KMS-11 (cell line): ENCODE results near the gene COL7A1.

ENCODE experiments used
- H2AFZ ChIP-seq: fragments of 200-600 bp; sonication (generic); 2 replicates; pipeline ENCODE4 v1.6.1; 2016; ENCODE audit warnings: antibody characterized with exemption, mixed run types, low read depth
- H3K27ac ChIP-seq: fragments of 200-600 bp; sonication (generic); 2 replicates; pipeline ENCODE4 v1.6.1; 2016; ENCODE audit warnings: mild to moderate bottlenecking, mixed run types
- H3K27me3 ChIP-seq: fragments of 200-600 bp; sonication (generic); 2 replicates; pipeline ENCODE4 v1.6.1; 2017; ENCODE audit warnings: mild to moderate bottlenecking, low read depth, mixed run types, moderate library complexity; ENCODE audit not compliant: insufficient read depth
- H3K36me3 ChIP-seq: fragments of 200-600 bp; sonication (generic); 2 replicates; pipeline ENCODE4 v1.6.1; 2017; ENCODE audit warnings: mild to moderate bottlenecking, mixed run types; ENCODE audit not compliant: insufficient read depth
- H3K4me1 ChIP-seq: fragments of 200-600 bp; sonication (generic); 2 replicates; pipeline ENCODE4 v1.6.1; 2016; ENCODE audit warnings: mild to moderate bottlenecking, low read depth, mixed run types; ENCODE audit not compliant: poor library complexity, severe bottlenecking
- H3K4me2 ChIP-seq: fragments of 200-600 bp; sonication (generic); 2 replicates; pipeline ENCODE4 v1.7.0; 2016; ENCODE audit warnings: mild to moderate bottlenecking, mixed run types
- H3K4me3 ChIP-seq: fragments of 200-600 bp; sonication (generic); IDR thresholded peaks from 2 replicates; pipeline ENCODE4 v1.6.1; 2017; ENCODE audit warnings: low read depth, low read length, mixed read lengths; ENCODE audit not compliant: insufficient read depth
- H3K79me2 ChIP-seq: fragments of 200-600 bp; sonication (generic); 2 replicates; pipeline ENCODE4 v1.6.1; 2016; ENCODE audit warnings: low read depth, mixed run types; ENCODE audit not compliant: insufficient read depth
- H3K9ac ChIP-seq: fragments of 200-600 bp; sonication (generic); 2 replicates; pipeline ENCODE4 v1.6.1; 2016; ENCODE audit warnings: mild to moderate bottlenecking, mixed run types
- H4K20me1 ChIP-seq: fragments of 200-600 bp; sonication (generic); 2 replicates; pipeline ENCODE4 v1.6.1; 2016; ENCODE audit warnings: mild to moderate bottlenecking, mixed run types; ENCODE audit not compliant: insufficient read depth
- TF ChIP-seq, protein P1 (sequence below): fragments of 200-600 bp; sonication (generic); conservative IDR thresholded peaks from 2 replicates; pipeline ENCODE4 v1.6.1; 2017; ENCODE audit warnings: low read depth, mild to moderate bottlenecking, antibody characterized with exemption, low read length, moderate library complexity, mixed read lengths

The COL7A1 gene

DNA sequence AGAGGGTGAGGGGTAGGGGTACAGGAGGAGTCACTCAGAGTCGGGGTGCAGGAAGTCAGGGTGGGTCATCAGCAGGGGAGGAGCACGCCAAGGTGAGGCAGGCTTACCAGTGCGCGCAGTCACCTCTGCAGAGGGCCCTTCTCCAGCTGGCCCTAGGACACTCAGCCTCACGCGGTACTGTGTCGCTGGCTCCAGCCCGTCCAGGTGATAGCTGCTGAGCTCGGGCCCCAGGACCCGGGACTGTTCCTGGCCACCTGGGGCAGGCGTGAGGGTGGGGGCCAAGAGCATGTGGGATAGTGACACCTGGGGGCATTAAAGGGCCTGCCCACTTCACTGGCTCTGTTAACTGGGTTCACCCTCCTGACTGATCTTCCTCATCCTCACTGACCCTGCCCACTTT is 7.4 kb downstream of the COL7A1 start:
- H2AFZ ChIP-seq = no peak overlapping the region
- H3K79me2 ChIP-seq = no peaks in the 10 kb centered on the region
- TF ChIP-seq, protein P1, sequence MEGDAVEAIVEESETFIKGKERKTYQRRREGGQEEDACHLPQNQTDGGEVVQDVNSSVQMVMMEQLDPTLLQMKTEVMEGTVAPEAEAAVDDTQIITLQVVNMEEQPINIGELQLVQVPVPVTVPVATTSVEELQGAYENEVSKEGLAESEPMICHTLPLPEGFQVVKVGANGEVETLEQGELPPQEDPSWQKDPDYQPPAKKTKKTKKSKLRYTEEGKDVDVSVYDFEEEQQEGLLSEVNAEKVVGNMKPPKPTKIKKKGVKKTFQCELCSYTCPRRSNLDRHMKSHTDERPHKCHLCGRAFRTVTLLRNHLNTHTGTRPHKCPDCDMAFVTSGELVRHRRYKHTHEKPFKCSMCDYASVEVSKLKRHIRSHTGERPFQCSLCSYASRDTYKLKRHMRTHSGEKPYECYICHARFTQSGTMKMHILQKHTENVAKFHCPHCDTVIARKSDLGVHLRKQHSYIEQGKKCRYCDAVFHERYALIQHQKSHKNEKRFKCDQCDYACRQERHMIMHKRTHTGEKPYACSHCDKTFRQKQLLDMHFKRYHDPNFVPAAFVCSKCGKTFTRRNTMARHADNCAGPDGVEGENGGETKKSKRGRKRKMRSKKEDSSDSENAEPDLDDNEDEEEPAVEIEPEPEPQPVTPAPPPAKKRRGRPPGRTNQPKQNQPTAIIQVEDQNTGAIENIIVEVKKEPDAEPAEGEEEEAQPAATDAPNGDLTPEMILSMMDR = no peak
- no peaks in the 10 kb centered on the region for H3K36me3 ChIP-seq
- no peak overlapping the region for H3K4me3 ChIP-seq
- H3K9ac ChIP-seq = no peak overlapping the region
- peaks cover 16% of the 10 kb centered on the region; the same call in 1 of the 2 replicates for H3K27me3 ChIP-seq
- H3K4me1 ChIP-seq = no peaks in the 10 kb centered on the region
- no peaks in the 10 kb centered on the region for H4K20me1 ChIP-seq
- H3K4me2 ChIP-seq = no peak overlapping the region
- no peak overlapping the region for H3K27ac ChIP-seq

DNA sequence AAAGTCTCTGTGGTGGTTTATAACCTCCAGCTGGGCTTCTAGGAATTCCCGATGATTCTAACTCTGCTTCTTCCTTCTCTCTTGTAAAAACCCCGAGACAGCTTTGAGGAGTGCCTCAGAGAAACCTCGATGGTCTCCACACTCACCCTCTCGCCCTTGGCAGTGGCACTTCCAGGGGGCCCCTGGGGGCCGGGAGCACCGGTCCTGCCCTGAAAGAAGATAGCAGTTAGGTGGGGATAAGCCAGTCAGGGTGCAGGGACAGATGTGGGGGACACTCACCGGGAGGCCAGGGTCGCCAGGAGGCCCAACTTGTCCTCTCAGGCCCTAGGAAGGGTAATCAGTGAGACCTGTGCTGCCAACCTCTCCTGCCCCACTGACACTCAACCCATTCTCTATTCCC is 9.7 kb downstream of the COL7A1 start:
- Histone ChIP-seq H3K27ac (no peak overlapping the region), H3K4me3 (no peak overlapping the region), H3K4me1 (no peaks in the 10 kb centered on the region), H3K4me2 (no peak overlapping the region), H4K20me1 (no peaks in the 10 kb centered on the region), H3K9ac (no peak overlapping the region), H2AFZ (no peak overlapping the region), H3K27me3 (peaks cover 22% of the 10 kb centered on the region; the same call in 1 of the 2 replicates), H3K79me2 (no peaks in the 10 kb centered on the region), H3K36me3 (no peaks in the 10 kb centered on the region)
- TF ChIP-seq, protein P1 = no peak

DNA sequence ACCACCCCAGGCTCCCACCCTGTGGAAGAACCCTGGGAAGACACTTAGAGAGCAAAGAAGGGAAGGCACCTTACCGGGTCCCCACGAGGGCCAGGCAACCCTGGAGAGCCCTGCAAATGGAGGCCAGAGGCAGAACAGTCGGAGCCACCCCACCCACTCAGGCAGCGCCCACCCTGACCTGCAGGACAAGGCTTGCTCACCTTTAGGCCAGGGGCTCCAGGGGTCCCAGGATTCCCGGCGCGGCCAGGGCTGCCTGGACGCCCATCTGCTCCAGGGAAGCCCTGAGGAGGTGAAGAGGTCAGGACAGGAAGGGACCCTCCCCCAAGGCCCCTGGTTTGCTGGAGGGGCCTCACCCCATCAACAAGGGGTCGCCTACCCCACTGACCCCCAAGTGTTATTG is 10.3 kb downstream of the COL7A1 start:
- TF ChIP-seq, protein P1 = no peak
- H4K20me1 ChIP-seq = no peaks in the 10 kb centered on the region
- H3K9ac ChIP-seq = no peak overlapping the region
- H3K4me3 ChIP-seq = no peak overlapping the region
- H2AFZ ChIP-seq = no peak overlapping the region
- H3K4me1 ChIP-seq = no peaks in the 10 kb centered on the region
- no peak overlapping the region for H3K27ac ChIP-seq
- no peaks in the 10 kb centered on the region for H3K79me2 ChIP-seq
- no peaks in the 10 kb centered on the region for H3K36me3 ChIP-seq
- H3K4me2 ChIP-seq = no peak overlapping the region
- peaks cover 22% of the 10 kb centered on the region; the same call in 1 of the 2 replicates for H3K27me3 ChIP-seq

DNA sequence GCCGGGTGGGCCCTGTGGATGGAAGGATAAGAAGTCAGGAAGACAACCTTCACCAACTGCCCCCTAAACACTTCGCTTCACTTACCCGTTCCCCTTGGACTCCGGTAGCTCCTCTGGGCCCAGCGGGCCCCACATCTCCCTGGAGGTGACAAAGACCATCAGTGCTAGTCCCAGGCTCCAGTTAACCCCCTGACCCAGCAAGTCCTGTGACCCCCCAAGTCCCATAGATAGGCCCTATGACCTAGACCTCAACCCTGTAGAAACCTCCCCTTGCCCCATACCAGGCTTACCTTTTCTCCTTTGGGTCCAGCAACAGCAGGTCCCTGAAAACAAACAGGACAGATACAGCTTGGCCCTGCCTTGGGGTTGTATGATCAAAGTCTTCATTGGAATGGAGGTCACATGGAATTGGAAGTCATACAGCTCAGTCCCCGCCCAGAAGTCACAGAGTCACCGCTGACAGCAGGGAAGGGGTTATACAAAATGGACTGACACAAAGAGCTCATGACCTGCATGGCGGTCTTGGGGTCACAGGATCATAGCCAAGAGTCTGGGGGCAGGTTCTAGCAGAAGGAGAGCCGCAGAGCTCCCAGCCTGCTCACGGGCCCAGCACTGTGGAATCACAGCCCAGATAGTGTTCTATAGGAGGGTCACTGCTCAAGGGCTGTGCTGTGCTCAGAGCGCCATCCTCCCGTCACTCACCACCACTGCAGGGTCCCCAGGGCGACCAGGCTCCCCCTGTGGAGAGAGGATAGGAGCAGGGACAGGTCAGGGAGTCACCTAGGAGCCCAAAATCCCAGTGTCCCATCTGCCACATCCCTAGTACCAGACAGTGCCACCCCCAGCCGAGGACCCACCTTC is 13.3 kb downstream of the COL7A1 start:
- Histone ChIP-seq H3K4me1 (no peaks in the 10 kb centered on the region), H3K27me3 (peaks cover 24% of the 10 kb centered on the region; the same call in 1 of the 2 replicates), H3K4me3 (no peak overlapping the region), H3K36me3 (no peaks in the 10 kb centered on the region), H4K20me1 (no peaks in the 10 kb centered on the region), H3K27ac (no peak overlapping the region), H3K9ac (no peak overlapping the region), H2AFZ (no peak overlapping the region), H3K79me2 (no peaks in the 10 kb centered on the region), H3K4me2 (no peak overlapping the region)
- TF ChIP-seq, protein P1 = no peak
